Neural cell (in vitro differentiated cells): ENCODE measurements around the gene URAD. TPM values are rescaled to one million over a fixed set of nuclear protein-coding genes. Genes with fewer than 3 reads are reported as not detected.

Source experiments
- H2AFZ ChIP-seq: fragments of 200-600, 300-800 bp; sonication (generic), shearing (Covaris generic); 2 replicates; pipeline ENCODE4 v1.6.0; 2014; ENCODE audit warnings: low read depth, mild to moderate bottlenecking, antibody characterized with exemption, low read length, moderate library complexity
- H3F3A ChIP-seq: fragments of 200-600 bp; shearing (Covaris generic); 2 replicates; pipeline ENCODE4 v1.6.1; 2016; ENCODE audit warnings: mild to moderate bottlenecking, moderate library complexity, mixed read lengths, antibody characterized with exemption, low read length; ENCODE audit not compliant: insufficient read depth, poor library complexity, severe bottlenecking
- H3K27ac ChIP-seq: fragments of 200-600, 300-800 bp; sonication (generic), shearing (Covaris generic); 2 replicates; pipeline ENCODE4 v1.5.1; 2014; ENCODE audit warnings: mild to moderate bottlenecking, low read length, moderate library complexity
- H3K27me3 ChIP-seq: fragments of 300-800, 200-600 bp; sonication (generic), shearing (Covaris generic); 2 replicates; pipeline ENCODE4 v1.6.0; 2014; ENCODE audit warnings: mild to moderate bottlenecking, low read depth, low read length, moderate library complexity; ENCODE audit not compliant: insufficient read depth
- H3K36me3 ChIP-seq: fragments of 300-800, 200-600 bp; sonication (generic), shearing (Covaris generic); 2 replicates; pipeline ENCODE4 v1.5.1; 2014; ENCODE audit warnings: mild to moderate bottlenecking, antibody characterized with exemption, low read length, moderate library complexity; ENCODE audit not compliant: insufficient read depth
- H3K4me2 ChIP-seq: fragments of 300-800, 200-600 bp; sonication (generic), shearing (Covaris generic); 2 replicates; pipeline ENCODE4 v1.6.0; 2014; ENCODE audit warnings: mild to moderate bottlenecking, low read length
- H3K4me3 ChIP-seq: fragments of 300-800, 200-600 bp; sonication (generic), shearing (Covaris generic); 2 replicates; pipeline ENCODE4 v1.5.1; 2014; ENCODE audit warnings: mild to moderate bottlenecking, low read length, moderate library complexity
- H3K79me2 ChIP-seq: fragments of 200-600 bp; shearing (Covaris generic); replicated peaks from 2 replicates; pipeline ENCODE4 v1.6.0; 2014; ENCODE audit warnings: mild to moderate bottlenecking, low read length, moderate library complexity; ENCODE audit not compliant: insufficient read depth
- H3K9ac ChIP-seq: fragments of 300-800, 200-600 bp; sonication (generic), shearing (Covaris generic); 2 replicates; pipeline ENCODE4 v1.6.1; 2016; ENCODE audit warnings: mild to moderate bottlenecking, low read length, mixed read lengths
- H3K9me2 ChIP-seq: fragments of 200-600 bp; shearing (Covaris generic); 2 replicates; pipeline ENCODE4 v1.6.1; 2016; ENCODE audit warnings: mild to moderate bottlenecking, low read length, mixed read lengths; ENCODE audit not compliant: insufficient read depth
- H3K9me3 ChIP-seq: fragments of 200-600, 300-800 bp; sonication (generic), shearing (Covaris generic); 2 replicates; pipeline ENCODE4 v1.6.1; 2016; ENCODE audit warnings: mild to moderate bottlenecking, mixed run types, low read length, moderate library complexity, mixed read lengths
- H4K20me1 ChIP-seq: fragments of 200-600 bp; shearing (Covaris generic); 2 replicates; pipeline ENCODE4 v1.6.1; 2016; ENCODE audit warnings: mild to moderate bottlenecking, mixed run types; ENCODE audit not compliant: insufficient read depth
- EP300 ChIP-seq: fragments of 450-650 bp; conservative IDR thresholded peaks from 2 replicates; pipeline ENCODE4 v1.6.1; 2014; ENCODE audit warnings: antibody characterized with exemption, mild to moderate bottlenecking, moderate library complexity; ENCODE audit not compliant: poor library complexity, severe bottlenecking
- EZH2 ChIP-seq: fragments of 200-600, 300-800 bp; shearing (Covaris generic), sonication (generic); IDR thresholded peaks from 2 replicates; pipeline ENCODE4 v1.6.1; 2014; ENCODE audit warnings: antibody characterized with exemption, low read length, borderline replicate concordance, mild to moderate bottlenecking; ENCODE audit not compliant: insufficient read depth, poor library complexity, severe bottlenecking
- POLR2AphosphoS5 ChIP-seq: IDR thresholded peaks from 2 replicates; pipeline ENCODE4 v1.6.1; 2012
- RAD21 ChIP-seq: fragments of 450-650 bp; conservative IDR thresholded peaks from 2 replicates; pipeline ENCODE4 v1.6.1; 2014; ENCODE audit warnings: antibody characterized with exemption, mild to moderate bottlenecking, moderate library complexity
- SMC3 ChIP-seq: fragments of 450-650 bp; conservative IDR thresholded peaks from 2 replicates; pipeline ENCODE4 v1.6.1; 2014; ENCODE audit warnings: antibody characterized with exemption, mild to moderate bottlenecking, moderate library complexity; ENCODE audit not compliant: poor library complexity
- TAF1 ChIP-seq: IDR thresholded peaks from 2 replicates; pipeline ENCODE4 v1.6.1; 2012; ENCODE audit warnings: low read depth
- polyA plus RNA-seq: library from polyadenylated mRNA; depleted of rRNA; stranded (reverse); fragments of >200 nt; gene quantifications from 2 replicates; pipeline ENCODE4 v1.2.3, GENCODE V29; 2014
- TF ChIP-seq, protein P1 (sequence below): fragments of 450-650 bp; IDR thresholded peaks from 2 replicates; pipeline ENCODE4 v1.5.1; 2014; ENCODE audit warnings: antibody characterized with exemption, mild to moderate bottlenecking, moderate library complexity; ENCODE audit not compliant: poor library complexity, severe bottlenecking
- TF ChIP-seq, protein P2 (sequence below): IDR thresholded peaks from 2 replicates; pipeline ENCODE4 v1.6.1; 2012; ENCODE audit warnings: borderline replicate concordance

The URAD gene
- polyA plus RNA-seq, 1 donor from 2014 or later: not detected

GRCh38 chr13:28022848-28023518 lies 34.5 kb upstream of the URAD start:
- Histone ChIP-seq H3K27ac (no peak overlapping the region), H4K20me1 (no peaks in the 10 kb centered on the region), H3K9me3 (no peaks in the 10 kb centered on the region), H3K79me2 (no peaks in the 10 kb centered on the region), H3K9ac (no peak overlapping the region), H3K36me3 (no peaks in the 10 kb centered on the region), H3K4me2 (no peak overlapping the region), H2AFZ (no peak overlapping the region), H3K9me2 (no peaks in the 10 kb centered on the region), H3K27me3 (no peaks in the 10 kb centered on the region), H3F3A (no peaks in the 10 kb centered on the region), H3K4me3 (no peak overlapping the region)
- TF ChIP-seq, protein P1, sequence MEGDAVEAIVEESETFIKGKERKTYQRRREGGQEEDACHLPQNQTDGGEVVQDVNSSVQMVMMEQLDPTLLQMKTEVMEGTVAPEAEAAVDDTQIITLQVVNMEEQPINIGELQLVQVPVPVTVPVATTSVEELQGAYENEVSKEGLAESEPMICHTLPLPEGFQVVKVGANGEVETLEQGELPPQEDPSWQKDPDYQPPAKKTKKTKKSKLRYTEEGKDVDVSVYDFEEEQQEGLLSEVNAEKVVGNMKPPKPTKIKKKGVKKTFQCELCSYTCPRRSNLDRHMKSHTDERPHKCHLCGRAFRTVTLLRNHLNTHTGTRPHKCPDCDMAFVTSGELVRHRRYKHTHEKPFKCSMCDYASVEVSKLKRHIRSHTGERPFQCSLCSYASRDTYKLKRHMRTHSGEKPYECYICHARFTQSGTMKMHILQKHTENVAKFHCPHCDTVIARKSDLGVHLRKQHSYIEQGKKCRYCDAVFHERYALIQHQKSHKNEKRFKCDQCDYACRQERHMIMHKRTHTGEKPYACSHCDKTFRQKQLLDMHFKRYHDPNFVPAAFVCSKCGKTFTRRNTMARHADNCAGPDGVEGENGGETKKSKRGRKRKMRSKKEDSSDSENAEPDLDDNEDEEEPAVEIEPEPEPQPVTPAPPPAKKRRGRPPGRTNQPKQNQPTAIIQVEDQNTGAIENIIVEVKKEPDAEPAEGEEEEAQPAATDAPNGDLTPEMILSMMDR: no peak
- TF ChIP-seq EP300 (no peak), TAF1 (no peak)
- TF ChIP-seq, protein P2, sequence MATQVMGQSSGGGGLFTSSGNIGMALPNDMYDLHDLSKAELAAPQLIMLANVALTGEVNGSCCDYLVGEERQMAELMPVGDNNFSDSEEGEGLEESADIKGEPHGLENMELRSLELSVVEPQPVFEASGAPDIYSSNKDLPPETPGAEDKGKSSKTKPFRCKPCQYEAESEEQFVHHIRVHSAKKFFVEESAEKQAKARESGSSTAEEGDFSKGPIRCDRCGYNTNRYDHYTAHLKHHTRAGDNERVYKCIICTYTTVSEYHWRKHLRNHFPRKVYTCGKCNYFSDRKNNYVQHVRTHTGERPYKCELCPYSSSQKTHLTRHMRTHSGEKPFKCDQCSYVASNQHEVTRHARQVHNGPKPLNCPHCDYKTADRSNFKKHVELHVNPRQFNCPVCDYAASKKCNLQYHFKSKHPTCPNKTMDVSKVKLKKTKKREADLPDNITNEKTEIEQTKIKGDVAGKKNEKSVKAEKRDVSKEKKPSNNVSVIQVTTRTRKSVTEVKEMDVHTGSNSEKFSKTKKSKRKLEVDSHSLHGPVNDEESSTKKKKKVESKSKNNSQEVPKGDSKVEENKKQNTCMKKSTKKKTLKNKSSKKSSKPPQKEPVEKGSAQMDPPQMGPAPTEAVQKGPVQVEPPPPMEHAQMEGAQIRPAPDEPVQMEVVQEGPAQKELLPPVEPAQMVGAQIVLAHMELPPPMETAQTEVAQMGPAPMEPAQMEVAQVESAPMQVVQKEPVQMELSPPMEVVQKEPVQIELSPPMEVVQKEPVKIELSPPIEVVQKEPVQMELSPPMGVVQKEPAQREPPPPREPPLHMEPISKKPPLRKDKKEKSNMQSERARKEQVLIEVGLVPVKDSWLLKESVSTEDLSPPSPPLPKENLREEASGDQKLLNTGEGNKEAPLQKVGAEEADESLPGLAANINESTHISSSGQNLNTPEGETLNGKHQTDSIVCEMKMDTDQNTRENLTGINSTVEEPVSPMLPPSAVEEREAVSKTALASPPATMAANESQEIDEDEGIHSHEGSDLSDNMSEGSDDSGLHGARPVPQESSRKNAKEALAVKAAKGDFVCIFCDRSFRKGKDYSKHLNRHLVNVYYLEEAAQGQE: no peak

DNA sequence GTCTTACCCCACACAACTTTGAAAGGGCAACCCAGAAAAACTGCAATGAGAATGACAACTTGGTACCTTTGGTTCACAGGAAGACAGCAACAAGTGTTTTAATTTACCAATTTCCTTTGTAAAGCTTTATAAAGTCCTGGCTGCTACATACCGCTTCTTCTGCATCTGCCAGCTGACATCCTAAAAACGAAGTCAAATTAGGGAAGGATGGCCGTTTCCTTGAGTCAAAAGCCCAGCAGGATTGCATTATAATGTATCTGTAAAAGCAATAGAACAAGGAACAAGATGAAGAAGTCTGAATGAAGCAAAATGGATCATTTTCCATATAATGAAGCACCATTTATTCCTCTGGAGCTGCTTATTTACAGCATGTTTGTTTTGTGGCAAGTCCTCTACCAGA lies 25.8 kb upstream of the URAD start:
- H3K27me3 ChIP-seq: no peaks in the 10 kb centered on the region

More for the DNA sequence above, 25.8 kb upstream of the URAD start:
- Histone ChIP-seq H3K9me2 (no peaks in the 10 kb centered on the region), H3K4me3 (no peak overlapping the region), H3F3A (no peaks in the 10 kb centered on the region), H3K27ac (no peak overlapping the region), H4K20me1 (no peaks in the 10 kb centered on the region), H3K4me2 (no peak overlapping the region), H2AFZ (no peak overlapping the region), H3K9me3 (no peaks in the 10 kb centered on the region), H3K79me2 (no peaks in the 10 kb centered on the region), H3K36me3 (no peaks in the 10 kb centered on the region), H3K9ac (no peak overlapping the region)
- TF ChIP-seq, protein P2: no peak
- TF ChIP-seq, protein P1: no peak
- TF ChIP-seq RAD21 (no peak), POLR2AphosphoS5 (no peak), TAF1 (no peak), EZH2 (no peak), EP300 (no peak), SMC3 (no peak)
